Astrocyte (in vitro differentiated cells and primary cell): ENCODE results near the gene TINCR.

ENCODE experiments used
- CTCF ChIP-seq: IDR thresholded peaks from 2 replicates; pipeline ENCODE4 v1.5.1; 2011; ENCODE audit warnings: low read depth, mild to moderate bottlenecking, inconsistent platforms, low read length, moderate library complexity; ENCODE audit not compliant: insufficient read depth
- EZH2 ChIP-seq: IDR thresholded peaks from 2 replicates; pipeline ENCODE4 v1.6.1; 2012; ENCODE audit warnings: mild to moderate bottlenecking, low read length, inconsistent platforms; ENCODE audit not compliant: insufficient read depth

- TF ChIP-seq CTCF (no peak), EZH2 (no peak)
Measured at GRCh38 chr19:5545051-5545450, 22.7 kb downstream of the TINCR start.
